Neuronal stem cell (in vitro differentiated cells): Measurements from ENCODE around the gene DENND4B.

ENCODE experiments used
- DNase-seq: peaks from one replicate; pipeline ENCODE4 v3.0.0-alpha.2; 2013; ENCODE audit warnings: low spot score
- H2AFZ ChIP-seq: one replicate; pipeline ENCODE4 v1.6.1; 2013; ENCODE audit warnings: mild to moderate bottlenecking, low read length, inconsistent platforms
- H2AK5ac ChIP-seq: 2 replicates; pipeline ENCODE4 v1.6.1; 2013; ENCODE audit warnings: low read depth, mild to moderate bottlenecking, inconsistent platforms, low read length, moderate library complexity, mixed read lengths
- H2BK120ac ChIP-seq: 2 replicates; pipeline ENCODE4 v1.6.1; 2013; ENCODE audit warnings: low read depth, mild to moderate bottlenecking, inconsistent platforms, low read length, moderate library complexity, mixed read lengths
- H2BK12ac ChIP-seq: one replicate; pipeline ENCODE4 v1.6.1; 2013; ENCODE audit warnings: low read length, inconsistent platforms
- H2BK15ac ChIP-seq: 2 replicates; pipeline ENCODE4 v1.6.1; 2013; ENCODE audit warnings: mild to moderate bottlenecking, low read length, inconsistent platforms, mixed read lengths
- H2BK5ac ChIP-seq: one replicate; pipeline ENCODE4 v1.6.1; 2013; ENCODE audit warnings: inconsistent platforms, mild to moderate bottlenecking, low read length, moderate library complexity
- H3K14ac ChIP-seq: one replicate; pipeline ENCODE4 v1.6.1; 2013; ENCODE audit warnings: low read length, inconsistent platforms
- H3K18ac ChIP-seq: 2 replicates; pipeline ENCODE4 v1.6.1; 2013; ENCODE audit warnings: low read length, inconsistent platforms
- H3K23ac ChIP-seq: 2 replicates; pipeline ENCODE4 v1.6.1; 2013; ENCODE audit warnings: low read depth, mild to moderate bottlenecking, mixed read lengths, low read length, inconsistent platforms; ENCODE audit not compliant: poor library complexity
- H3K27ac ChIP-seq: replicated peaks from 3 replicates; pipeline ENCODE4 v1.5.1; 2013; ENCODE audit warnings: low read length, inconsistent platforms
- H3K27me3 ChIP-seq, 3 experiments: 2 replicates each; pipeline ENCODE4 v1.6.1; 2013; ENCODE audit warnings: low read length in 3 of 3, mild to moderate bottlenecking in 2 of 3, inconsistent platforms in 1 of 3, low read depth in 1 of 3, mixed read lengths in 1 of 3, moderate library complexity in 1 of 3; ENCODE audit not compliant: control insufficient read depth in 3 of 3, insufficient read depth in 3 of 3
- H3K36me3 ChIP-seq, 2 donors: replicated peaks in 1 of 2; 2 replicates each; pipeline ENCODE4 v1.6.1; 2013; ENCODE audit warnings: low read length in 2 of 2; ENCODE audit not compliant: control insufficient read depth in 2 of 2, insufficient read depth in 2 of 2
- H3K4ac ChIP-seq: 2 replicates; pipeline ENCODE4 v1.6.1; 2013; ENCODE audit warnings: inconsistent platforms, mild to moderate bottlenecking, low read length, moderate library complexity
- H3K4me1 ChIP-seq, 2 donors: 1 replicate in 1 of 2; 2 replicates in 1 of 2; pipeline ENCODE4 v1.6.1; 2013; ENCODE audit warnings: low read length in 2 of 2, low read depth in 1 of 2; ENCODE audit not compliant: control insufficient read depth in 2 of 2, insufficient read depth in 1 of 2
- H3K4me2 ChIP-seq: one replicate; pipeline ENCODE4 v1.6.1; 2013; ENCODE audit warnings: mild to moderate bottlenecking, low read length, inconsistent platforms; ENCODE audit not compliant: insufficient read depth, poor library complexity, severe bottlenecking
- H3K4me3 ChIP-seq, 2 donors: 2 replicates each; pipeline ENCODE4 v1.5.1; 2013; ENCODE audit warnings: low read length in 2 of 2, mild to moderate bottlenecking in 2 of 2, inconsistent platforms in 1 of 2, moderate library complexity in 1 of 2
- H3K79me1 ChIP-seq: one replicate; pipeline ENCODE4 v1.6.1; 2013; ENCODE audit warnings: low read depth, mild to moderate bottlenecking, inconsistent platforms, low read length, moderate library complexity
- H3K9ac ChIP-seq: one replicate; pipeline ENCODE4 v1.6.1; 2013; ENCODE audit warnings: mild to moderate bottlenecking, low read depth, low read length, inconsistent platforms; ENCODE audit not compliant: poor library complexity
- H3K9me3 ChIP-seq, 2 donors: replicated peaks in 1 of 2; 2 replicates each; pipeline versions ENCODE3 to v1.6.1; 2013; ENCODE audit warnings: low read length in 2 of 2, mild to moderate bottlenecking in 2 of 2, inconsistent platforms in 1 of 2, low read depth in 1 of 2, mixed read lengths in 1 of 2, moderate library complexity in 1 of 2; ENCODE audit not compliant: control insufficient read depth in 2 of 2, insufficient read depth in 1 of 2
- H4K8ac ChIP-seq: one replicate; pipeline ENCODE4 v1.6.1; 2013; ENCODE audit warnings: low read depth, mild to moderate bottlenecking, inconsistent platforms, low read length, moderate library complexity
- H4K91ac ChIP-seq: one replicate; pipeline ENCODE4 v1.6.1; 2013; ENCODE audit warnings: low read length, low read depth, mild to moderate bottlenecking, inconsistent platforms; ENCODE audit not compliant: poor library complexity
- WGBS, 2 donors: extraction: QIAGEN DNeasy Blood & Tissue Kit; methylation state at CpG; one replicate each; pipeline ENCODE4 v1.1.7; 2013; ENCODE audit warnings: missing lambda C conversion rate in 2 of 2, mixed read lengths in 1 of 2; ENCODE audit not compliant: insufficient read length in 2 of 2, insufficient replicate concordance in 1 of 2; ENCODE audit errors: extremely low coverage in 2 of 2; 5-methylcytosine and 5-hydroxymethylcytosine counted together

DENND4B gene

GRCh38 chr1:153933955-153934354, 12.6 kb downstream of the DENND4B start:
- H2AK5ac ChIP-seq: no peak overlapping the region

GRCh38 chr1:153933430-153933829, 13.1 kb downstream of the DENND4B start:
- no peak overlapping the region for H3K4ac ChIP-seq
- H4K91ac ChIP-seq: no peak overlapping the region
- H2BK12ac ChIP-seq: no peak overlapping the region
- H2AFZ ChIP-seq: no peak overlapping the region
- H3K27ac ChIP-seq: no peak overlapping the region
- WGBS, 2 donors: no CpG with 5 or more reads among the region's 14 CpGs
- no peak overlapping the region for H2BK5ac ChIP-seq
- no peaks in the 10 kb centered on the region for H3K27me3 ChIP-seq
- no peaks in the 10 kb centered on the region for H3K9me3 ChIP-seq
- no peak overlapping the region for H3K4me2 ChIP-seq
- DNase-seq: no peak
- no peak overlapping the region for H3K14ac ChIP-seq
- peak overlapping the region; percentile 21 for H3K9ac ChIP-seq
- H4K8ac ChIP-seq: no peak overlapping the region
- no peak overlapping the region for H2AK5ac ChIP-seq
- peaks cover 14 to 81% of the 10 kb centered on the region in 2 donors for H3K36me3 ChIP-seq
- no peak overlapping the region for H2BK120ac ChIP-seq
- H3K18ac ChIP-seq: no peak overlapping the region
- no peak overlapping the region for H2BK15ac ChIP-seq
- no peak overlapping the region for H3K4me3 ChIP-seq
- H3K23ac ChIP-seq: no peak overlapping the region
- no peaks in the 10 kb centered on the region for H3K4me1 ChIP-seq
- no peaks in the 10 kb centered on the region for H3K79me1 ChIP-seq

More at GRCh38 chr1:153933955-153934354, 12.6 kb downstream of the DENND4B start:
- H3K9me3 ChIP-seq: no peaks in the 10 kb centered on the region
- H3K4me1 ChIP-seq: no peaks in the 10 kb centered on the region
- H2BK120ac ChIP-seq: no peak overlapping the region
- H3K27me3 ChIP-seq: no peaks in the 10 kb centered on the region
- no peak overlapping the region for H3K27ac ChIP-seq
- no peak overlapping the region for H3K4ac ChIP-seq
- H3K4me3 ChIP-seq: no peak overlapping the region
- peaks cover 14 to 86% of the 10 kb centered on the region in 2 donors for H3K36me3 ChIP-seq
- no peak overlapping the region for H2AFZ ChIP-seq
- H4K8ac ChIP-seq: no peak overlapping the region
- H3K9ac ChIP-seq: no peak overlapping the region
- no peaks in the 10 kb centered on the region for H3K79me1 ChIP-seq
- H3K23ac ChIP-seq: no peak overlapping the region
- H3K18ac ChIP-seq: no peak overlapping the region
- H2BK5ac ChIP-seq: no peak overlapping the region
- DNase-seq: no peak
- H3K4me2 ChIP-seq: no peak overlapping the region
- no peak overlapping the region for H2BK15ac ChIP-seq
- no CpG with 5 or more reads among the region's 11 CpGs for WGBS, 2 donors
- H2BK12ac ChIP-seq: no peak overlapping the region
- no peak overlapping the region for H4K91ac ChIP-seq
- no peak overlapping the region for H3K14ac ChIP-seq

GRCh38 chr1:153932156-153933131, 14.1 kb downstream of the DENND4B start:
- no peak overlapping the region for H4K8ac ChIP-seq
- no CpG with 5 or more reads among the region's 18 CpGs for WGBS, 2 donors
- H3K4me3 ChIP-seq: peak overlapping the region in 1 of 2 donors; percentile 12
- peak overlapping the region; percentile 38 for H3K18ac ChIP-seq
- H2BK12ac ChIP-seq: peak overlapping the region; percentile 58
- H2BK15ac ChIP-seq: no peak overlapping the region
- no peak overlapping the region for H3K4me2 ChIP-seq
- no peak overlapping the region for H4K91ac ChIP-seq
- H2BK120ac ChIP-seq: no peak overlapping the region
- H2AK5ac ChIP-seq: no peak overlapping the region
- H3K4ac ChIP-seq: no peak overlapping the region
- H2BK5ac ChIP-seq: no peak overlapping the region
- H3K27me3 ChIP-seq: no peaks in the 10 kb centered on the region
- no peak overlapping the region for H2AFZ ChIP-seq
- peak overlapping the region; percentile 91 for H3K23ac ChIP-seq
- DNase-seq: no peak
- peaks cover 13 to 76% of the 10 kb centered on the region in 2 donors for H3K36me3 ChIP-seq
- H3K79me1 ChIP-seq: no peaks in the 10 kb centered on the region
- H3K9me3 ChIP-seq: no peaks in the 10 kb centered on the region
- no peak overlapping the region for H3K27ac ChIP-seq
- H3K14ac ChIP-seq: peak overlapping the region; percentile 71
- H3K9ac ChIP-seq: peak overlapping the region; percentile 21
- no peaks in the 10 kb centered on the region for H3K4me1 ChIP-seq
